NCI-H1417 (cell line): Measurements from ENCODE around the gene PAQR6.

Experiments used
- DNase-seq, 3 experiments: peaks; one replicate each; lab custom pipeline; 2025; lab: John Stamatoyannopoulos, UW

The PAQR6 gene

GRCh38 chr1:156247460-156248322 is at the start of gene PAQR6:
Gene PAQR6, minus strand, starts transcription at chr1:156248056. Its CDS starts 1,325 bp downstream, at chr1:156246731.
- peak in 1 of 3 experiments; percentile 20 for DNase-seq

DNA sequence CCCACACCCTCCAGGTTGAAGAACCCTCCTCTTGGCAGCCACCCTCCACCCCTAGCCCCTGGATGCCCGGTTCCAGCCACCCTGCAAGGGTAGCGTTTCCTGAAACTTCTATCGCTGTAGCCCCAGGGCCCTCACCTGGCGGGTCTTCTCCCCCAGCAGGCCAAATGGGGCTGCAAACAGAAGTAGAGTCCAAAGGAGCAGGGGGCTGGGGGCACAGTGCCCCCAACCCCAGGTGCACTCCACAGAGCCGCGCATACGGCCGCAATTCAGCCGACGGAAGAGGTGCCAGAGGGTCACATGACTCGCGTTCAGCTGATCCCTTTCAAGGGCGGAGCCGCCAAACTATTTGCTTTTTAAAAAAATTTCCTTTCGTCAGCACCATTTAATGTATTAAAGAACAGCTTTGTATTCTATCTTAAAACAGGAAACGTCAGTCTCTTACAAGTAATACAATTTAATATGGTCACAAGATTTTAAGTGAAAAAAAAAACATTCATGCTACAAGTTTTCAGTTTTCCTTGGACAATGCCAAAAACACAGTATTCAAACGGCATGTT is 47.6 kb upstream of the PAQR6 start, which contains the start of gene GLMP:
Gene GLMP (minus strand): TSS at position 289 of the 557 bp plus-strand sequence. CDS start 34 bp downstream, at position 255.
- DNase-seq: peak; percentile 39 to 88 (median 62)

- DNase-seq: no peak
These were observed 46.0 kb upstream of the PAQR6 start for GRCh38 chr1:156293895-156294294.

GRCh38 chr1:156293098-156293434 is 45.2 kb upstream of the PAQR6 start:
- DNase-seq: no peak

DNA sequence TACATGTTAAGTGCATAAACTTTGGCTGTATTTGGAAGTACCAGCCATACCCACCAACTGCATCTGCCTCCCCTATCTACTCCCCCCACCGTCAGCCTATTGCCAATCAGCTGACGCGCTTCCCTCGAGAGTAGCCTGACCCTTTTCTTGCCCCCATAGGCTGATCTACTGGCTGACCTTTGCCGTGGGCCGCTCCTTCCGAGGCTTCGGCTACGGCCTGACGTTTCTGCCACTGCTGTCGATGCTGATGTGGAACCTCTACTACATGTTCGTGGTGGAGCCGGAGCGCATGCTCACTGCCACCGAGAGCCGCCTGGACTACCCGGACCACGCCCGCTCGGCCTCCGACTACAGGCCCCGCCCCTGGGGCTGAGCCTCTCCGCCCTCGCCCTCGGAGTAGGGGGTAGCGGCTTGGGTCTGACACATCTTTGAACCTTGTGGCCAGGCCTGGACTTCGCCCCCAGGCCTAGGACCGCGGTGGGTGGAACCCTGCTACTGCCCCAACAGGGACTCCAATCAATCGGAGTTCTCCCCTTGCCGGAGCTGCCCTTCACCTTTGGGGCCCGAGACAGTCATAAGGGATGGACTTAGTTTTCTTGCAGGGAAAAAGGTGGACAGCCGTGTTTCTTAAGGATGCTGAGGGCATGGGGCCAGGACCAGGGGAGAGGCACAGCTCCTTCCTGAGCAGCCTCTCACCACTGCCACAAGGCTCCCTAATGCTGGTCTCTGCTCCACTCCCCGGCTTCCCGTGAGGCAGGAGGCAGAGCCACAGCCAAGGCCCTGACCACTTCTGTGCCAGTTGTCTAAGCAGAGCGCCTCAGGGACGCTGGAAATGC is 43.6 kb upstream of the PAQR6 start:
- peak in 1 of 3 experiments; percentile 82 for DNase-seq

GRCh38 chr1:156289857-156290256 is 42.0 kb upstream of the PAQR6 start:
- DNase-seq: no peak

DNA sequence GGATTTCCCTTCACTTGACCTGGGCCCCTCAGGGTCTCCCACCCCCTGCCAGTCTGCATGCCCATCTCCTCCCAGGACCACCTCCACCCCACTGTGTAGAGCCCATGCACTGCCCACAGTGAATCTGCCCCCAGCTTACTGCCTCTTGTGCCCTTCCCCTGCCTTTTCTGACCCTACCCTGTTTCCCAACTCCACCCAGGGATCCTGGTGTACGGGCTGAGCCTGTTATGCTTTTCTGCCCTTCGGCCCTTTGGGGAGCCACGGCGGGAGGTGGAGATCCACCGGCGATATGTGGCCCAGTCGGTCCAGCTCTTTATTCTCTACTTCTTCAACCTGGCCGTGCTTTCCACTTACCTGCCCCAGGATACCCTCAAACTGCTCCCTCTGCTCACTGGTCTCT is 38.2 kb upstream of the PAQR6 start:
- no peak for DNase-seq

- DNase-seq: no peak
These were observed 37.6 kb upstream of the PAQR6 start for GRCh38 chr1:156285437-156285836.

DNA sequence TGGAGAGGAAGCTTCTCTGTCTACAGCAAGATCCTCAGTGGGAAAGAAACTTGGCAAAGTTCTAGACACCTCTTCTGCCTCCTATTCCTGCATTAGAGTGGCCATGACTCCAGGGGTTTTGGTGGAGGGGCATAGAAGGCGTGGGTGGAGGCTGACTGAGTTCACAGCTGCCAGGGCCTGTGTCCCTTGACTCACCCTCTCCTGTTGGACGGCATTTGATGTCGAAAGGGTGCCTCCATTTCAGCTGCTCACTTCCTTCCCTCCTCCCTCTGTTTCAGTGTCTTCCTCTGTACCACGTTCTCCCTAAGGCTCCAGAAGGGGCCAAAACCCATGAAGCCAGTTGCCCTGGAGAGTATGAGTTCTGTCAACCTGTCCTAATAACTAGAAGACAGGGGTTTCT is 36.9 kb upstream of the PAQR6 start:
- DNase-seq: no peak

DNA sequence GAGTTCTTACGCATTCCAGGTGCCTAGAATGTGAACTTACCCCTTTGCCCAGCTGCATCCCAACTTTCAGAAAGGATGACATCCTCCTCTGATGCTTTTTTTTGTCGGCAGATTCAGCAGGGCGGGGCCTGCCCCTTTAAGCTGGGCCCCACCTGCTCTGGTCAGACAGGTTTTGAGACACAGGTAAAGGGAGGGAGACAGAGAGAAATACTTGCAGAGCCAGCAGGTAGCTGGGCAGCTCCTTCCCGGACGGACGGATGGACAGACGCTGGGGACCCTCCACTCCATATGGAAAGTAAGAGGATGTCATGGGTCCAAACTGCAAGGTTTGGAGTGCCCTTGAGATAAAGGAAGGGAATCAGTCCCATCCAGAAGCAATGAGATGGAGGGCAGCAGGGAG is 36.3 kb upstream of the PAQR6 start, which contains the start of gene TMEM79:
Gene TMEM79 (plus strand): TSS at position 214 of the 400 bp plus-strand sequence. CDS start 902 bp downstream, outside the sequence.
- no peak for DNase-seq

DNA sequence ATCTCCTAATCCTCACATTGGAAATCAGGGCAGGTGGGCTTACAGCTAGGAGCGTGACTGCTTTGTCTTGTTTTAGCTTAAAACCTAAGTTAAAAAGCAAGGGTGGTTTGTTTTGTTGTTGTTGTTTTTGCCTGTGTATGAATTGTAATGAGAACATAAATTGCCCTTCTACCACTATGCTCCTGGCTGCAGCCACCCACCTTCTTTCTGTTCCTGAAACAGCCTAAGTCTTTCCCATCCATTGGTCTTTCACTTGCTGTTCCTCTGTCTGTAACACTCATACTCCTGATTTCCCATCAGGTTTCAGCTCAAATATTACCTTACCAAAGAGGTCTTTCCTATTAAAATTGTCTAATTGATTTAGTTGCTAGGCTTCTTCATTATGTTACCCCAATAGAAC is 35.7 kb upstream of the PAQR6 start:
- no peak for DNase-seq

DNA sequence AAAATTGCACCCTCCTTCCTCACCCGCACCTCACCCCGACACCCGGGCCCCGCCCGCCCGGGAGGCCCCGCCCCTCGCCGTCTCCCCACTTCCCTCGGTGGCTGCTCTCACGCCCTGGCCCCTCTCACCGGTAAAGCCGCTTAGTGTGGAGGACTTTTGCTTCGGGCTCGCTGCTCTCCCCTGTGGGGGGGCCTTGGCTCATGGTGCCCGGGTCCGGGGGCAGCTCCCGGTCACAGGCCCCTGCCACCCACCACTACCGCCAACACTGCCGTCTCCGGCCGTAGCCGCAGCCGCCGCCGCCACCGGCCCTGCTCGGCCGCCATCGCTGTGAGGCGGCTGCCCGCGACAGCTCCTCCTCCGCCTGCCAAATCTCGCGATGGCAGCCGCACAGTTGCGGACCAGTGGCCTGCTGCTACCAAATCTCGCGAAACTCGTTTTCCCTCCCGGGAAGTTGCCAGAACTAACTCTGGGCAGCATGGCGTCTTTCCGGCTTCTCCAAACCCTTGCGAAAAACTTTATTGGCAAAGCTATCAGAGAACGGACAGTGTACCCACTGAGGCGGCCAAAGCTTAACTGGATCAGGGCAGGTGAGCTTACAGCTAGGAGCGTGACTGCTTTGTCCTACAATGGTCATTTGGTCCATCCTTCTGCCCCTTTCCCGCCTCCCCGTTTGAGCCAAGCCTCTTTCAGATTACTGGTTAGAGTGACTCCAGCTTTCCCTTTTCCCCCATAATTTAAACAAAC is 34.8 kb upstream of the PAQR6 start, which contains the start of gene SMG5:
Gene SMG5 (minus strand): TSS at position 347 of the 744 bp plus-strand sequence. CDS start 145 bp downstream, at position 202.
- DNase-seq: peak; percentile 96 to 100 (median 99)

GRCh38 chr1:156281693-156282478 is 34.0 kb upstream of the PAQR6 start:
- DNase-seq: peak; percentile 60 to 70 (median 66)

- no peak for DNase-seq
These were observed 33.4 kb upstream of the PAQR6 start for GRCh38 chr1:156281281-156281680.

DNA sequence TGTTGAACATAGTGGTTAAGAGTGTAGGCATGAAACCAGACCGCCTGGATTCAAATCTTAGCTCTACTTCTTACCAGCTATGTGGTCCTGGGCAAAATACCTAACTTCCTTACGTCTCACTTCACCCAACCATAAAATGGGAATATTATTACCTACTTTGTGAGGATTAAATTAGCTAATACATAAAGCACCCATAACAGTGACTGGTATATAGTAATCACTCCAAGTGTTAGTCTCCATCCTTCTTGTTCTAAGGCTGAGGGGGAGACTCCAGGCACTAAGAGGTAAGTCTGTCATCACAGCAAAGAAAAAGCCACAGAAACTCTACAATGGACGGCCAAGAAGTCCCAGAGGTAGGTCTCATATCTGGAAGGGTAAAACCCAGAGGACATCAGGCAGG is 32.0 kb upstream of the PAQR6 start:
- DNase-seq: no peak

DNA sequence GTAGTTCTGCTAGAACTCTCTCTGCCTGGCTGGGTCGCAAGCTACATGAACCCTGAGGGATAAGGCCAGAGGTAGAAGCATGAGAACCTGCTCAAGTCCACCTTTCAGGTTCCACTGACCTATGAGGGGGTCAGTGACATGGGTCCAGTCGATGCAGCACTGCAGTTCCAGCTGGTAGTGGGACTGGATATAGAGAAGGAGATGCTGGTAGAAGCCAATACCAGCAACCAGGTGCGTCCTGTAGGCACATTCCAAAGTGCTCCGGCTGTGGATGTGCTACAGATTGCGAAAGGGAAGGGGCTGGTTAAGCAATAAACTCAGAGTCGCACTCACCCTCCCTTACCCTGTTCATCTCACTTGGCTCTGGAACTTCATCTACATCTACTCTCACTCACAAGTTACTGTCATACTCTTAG is 29.1 kb upstream of the PAQR6 start:
- no peak for DNase-seq

- DNase-seq: no peak
These were observed 28.7 kb upstream of the PAQR6 start for GRCh38 chr1:156276532-156276931.

GRCh38 chr1:156270314-156270713 is 22.5 kb upstream of the PAQR6 start:
- DNase-seq: no peak

- no peak for DNase-seq
These were observed 20.5 kb upstream of the PAQR6 start for GRCh38 chr1:156268336-156268735.

DNA sequence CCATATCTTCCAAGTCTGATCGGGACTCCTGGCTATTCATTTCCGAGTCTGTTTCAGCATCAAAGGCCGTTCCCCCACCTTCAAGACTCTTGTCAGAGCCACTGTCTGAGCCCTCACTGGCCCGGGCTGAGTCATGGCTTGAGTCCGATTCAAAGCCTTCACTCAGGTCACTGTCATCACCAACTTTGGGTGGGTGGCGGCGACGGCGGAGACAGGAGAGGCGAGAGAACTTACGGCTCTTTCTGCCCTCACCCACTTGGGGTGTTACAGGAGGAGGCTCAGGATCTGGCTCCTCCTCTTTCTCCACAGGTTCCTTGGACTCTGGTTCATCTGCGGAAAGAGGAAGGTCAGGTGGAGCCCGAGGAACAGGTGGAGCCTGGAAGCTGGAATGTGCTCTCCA is 18.2 kb upstream of the PAQR6 start:
- DNase-seq: no peak

- DNase-seq: no peak
These were observed 15.4 kb upstream of the PAQR6 start for GRCh38 chr1:156263288-156263655.
